ENCODE measurements around the gene CFLAR.
A peak's percentile ranks its signal among the peaks of the same experiment; 100 is the strongest.

Gene CFLAR

GRCh38 chr2:201116115-201116958, at the start of gene CFLAR:
TSS of gene CFLAR (plus strand) at chr2:201116164. CDS start at chr2:201129866, 13,702 bp downstream.
- TF ChIP-seq CTCF (IDR thresholded peaks at IDR 0.05) = no peak

- no peak for TF ChIP-seq CTCF (IDR thresholded peaks at IDR 0.05)
Observed at GRCh38 chr2:201070948-201071478, 45.0 kb upstream of the CFLAR start.

GRCh38 chr2:201071479-201072200, 44.3 kb upstream of the CFLAR start, which contains the start of the genes HYCC2 and NDUFB3:
TSS of gene HYCC2 (minus strand) at chr2:201071671. CDS start at chr2:201024009, 47,662 bp downstream.
TSS of gene NDUFB3 (plus strand) at chr2:201072001. CDS start at chr2:201078883, 6,882 bp downstream.
- peak; percentile 21; the same call in 1 of the 2 replicates for TF ChIP-seq CTCF (IDR thresholded peaks at IDR 0.05)

GRCh38 chr2:201072201-201072530, 43.8 kb upstream of the CFLAR start:
- no peak for TF ChIP-seq CTCF (IDR thresholded peaks at IDR 0.05)

GRCh38 chr2:201073071-201073470, 42.9 kb upstream of the CFLAR start:
- TF ChIP-seq CTCF (IDR thresholded peaks at IDR 0.05) = no peak

GRCh38 chr2:201074996-201075395, 41.0 kb upstream of the CFLAR start:
- TF ChIP-seq CTCF (IDR thresholded peaks at IDR 0.05) = no peak

- no peak for TF ChIP-seq CTCF (IDR thresholded peaks at IDR 0.05)
Observed at GRCh38 chr2:201084863-201085262, 31.1 kb upstream of the CFLAR start.

Measured in LNCAP (cell line).